ENCODE data around the gene NHS.
A peak's percentile ranks its signal among the peaks of the same experiment; 100 is the strongest.

Gene NHS

DNA sequence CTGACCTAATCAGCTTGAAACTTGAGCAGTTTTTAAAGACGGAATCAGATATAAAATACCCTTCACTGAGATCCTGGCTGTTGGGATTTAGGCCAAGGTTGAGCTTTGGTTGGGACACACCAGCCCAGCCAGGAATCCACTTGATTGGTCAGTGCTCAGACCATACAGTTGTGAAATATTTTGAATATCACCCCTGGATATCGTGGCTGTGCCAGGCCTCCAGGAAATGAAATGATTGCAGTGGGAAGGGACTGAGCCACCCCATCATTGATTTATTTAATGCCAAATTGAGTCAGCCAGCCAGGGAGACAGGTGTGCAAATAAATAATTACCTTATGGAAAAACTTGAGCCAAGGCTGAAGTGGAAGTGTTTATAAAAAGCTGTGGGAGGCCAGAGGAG is 233.9 kb downstream of the NHS start:
- H3K4me3 ChIP-seq (ENCODE audit: control insufficient read depth, low read depth, low read length), result no peak overlapping the region
- TF ChIP-seq, protein P1, sequence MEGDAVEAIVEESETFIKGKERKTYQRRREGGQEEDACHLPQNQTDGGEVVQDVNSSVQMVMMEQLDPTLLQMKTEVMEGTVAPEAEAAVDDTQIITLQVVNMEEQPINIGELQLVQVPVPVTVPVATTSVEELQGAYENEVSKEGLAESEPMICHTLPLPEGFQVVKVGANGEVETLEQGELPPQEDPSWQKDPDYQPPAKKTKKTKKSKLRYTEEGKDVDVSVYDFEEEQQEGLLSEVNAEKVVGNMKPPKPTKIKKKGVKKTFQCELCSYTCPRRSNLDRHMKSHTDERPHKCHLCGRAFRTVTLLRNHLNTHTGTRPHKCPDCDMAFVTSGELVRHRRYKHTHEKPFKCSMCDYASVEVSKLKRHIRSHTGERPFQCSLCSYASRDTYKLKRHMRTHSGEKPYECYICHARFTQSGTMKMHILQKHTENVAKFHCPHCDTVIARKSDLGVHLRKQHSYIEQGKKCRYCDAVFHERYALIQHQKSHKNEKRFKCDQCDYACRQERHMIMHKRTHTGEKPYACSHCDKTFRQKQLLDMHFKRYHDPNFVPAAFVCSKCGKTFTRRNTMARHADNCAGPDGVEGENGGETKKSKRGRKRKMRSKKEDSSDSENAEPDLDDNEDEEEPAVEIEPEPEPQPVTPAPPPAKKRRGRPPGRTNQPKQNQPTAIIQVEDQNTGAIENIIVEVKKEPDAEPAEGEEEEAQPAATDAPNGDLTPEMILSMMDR (conservative IDR thresholded peaks at IDR 0.05; ENCODE audit: control insufficient read depth, insufficient read depth, low read depth, low read length), result no peak
- DNase-seq (ENCODE audit: low read depth), result peak; percentile 2

DNA sequence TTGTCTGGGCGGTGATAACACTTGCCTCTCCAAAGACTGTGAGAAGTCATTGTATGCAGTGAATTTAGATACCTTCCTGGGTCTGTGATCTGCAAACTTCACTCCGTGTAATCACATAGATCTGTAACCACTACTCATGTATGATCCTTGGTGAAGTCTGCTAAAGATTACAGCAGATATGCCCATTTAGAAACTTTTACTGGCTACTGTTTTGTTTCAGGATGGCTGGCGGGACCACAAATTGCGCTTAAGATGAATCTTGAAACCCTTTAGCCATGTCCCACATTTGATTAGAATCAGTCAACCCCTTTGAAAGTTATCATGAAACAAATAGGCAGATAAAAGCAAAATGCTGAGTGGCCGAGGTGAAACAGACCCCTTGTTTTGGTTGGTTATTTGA is 235.8 kb downstream of the NHS start:
- no peak for DNase-seq (ENCODE audit: low read depth)
- TF ChIP-seq, protein P1 (conservative IDR thresholded peaks at IDR 0.05; ENCODE audit: control insufficient read depth, insufficient read depth, low read depth, low read length), result no peak
- H3K4me3 ChIP-seq (ENCODE audit: control insufficient read depth, low read depth, low read length), result no peak overlapping the region

DNA sequence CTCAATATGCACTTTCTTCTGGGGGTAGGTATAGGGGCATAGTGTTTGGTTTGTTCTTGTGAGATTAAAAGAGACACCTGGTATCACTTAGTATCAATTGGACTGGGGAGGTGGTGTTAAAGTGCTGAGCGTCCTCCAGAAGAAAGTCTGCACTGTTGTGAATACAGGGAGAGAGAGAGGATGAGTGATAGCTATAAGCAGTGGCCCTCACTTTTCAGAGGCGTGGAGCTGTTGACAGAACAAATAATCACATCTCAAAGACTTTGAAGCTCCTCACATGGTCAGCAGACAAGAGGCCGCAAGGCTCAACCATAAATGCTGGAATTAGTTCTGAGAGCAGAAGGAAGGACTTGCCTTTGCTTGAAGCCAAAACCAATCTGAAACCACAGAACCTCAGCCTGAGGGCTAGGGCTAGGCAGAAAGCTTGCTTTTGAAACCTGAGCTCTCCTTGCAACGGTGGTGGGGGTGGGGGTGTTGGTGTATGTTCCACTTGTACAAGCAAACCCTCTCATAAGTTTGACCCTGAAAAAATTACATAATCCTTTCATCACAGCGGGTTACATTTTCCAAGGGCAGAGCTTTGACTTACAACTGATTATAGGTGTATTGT is 239.1 kb downstream of the NHS start:
- TF ChIP-seq, protein P1 (conservative IDR thresholded peaks at IDR 0.05; ENCODE audit: control insufficient read depth, insufficient read depth, low read depth, low read length), result no peak
- no peak overlapping the region for H3K4me3 ChIP-seq (ENCODE audit: control insufficient read depth, low read depth, low read length)
- peak; percentile 4 for DNase-seq (ENCODE audit: low read depth)

DNA sequence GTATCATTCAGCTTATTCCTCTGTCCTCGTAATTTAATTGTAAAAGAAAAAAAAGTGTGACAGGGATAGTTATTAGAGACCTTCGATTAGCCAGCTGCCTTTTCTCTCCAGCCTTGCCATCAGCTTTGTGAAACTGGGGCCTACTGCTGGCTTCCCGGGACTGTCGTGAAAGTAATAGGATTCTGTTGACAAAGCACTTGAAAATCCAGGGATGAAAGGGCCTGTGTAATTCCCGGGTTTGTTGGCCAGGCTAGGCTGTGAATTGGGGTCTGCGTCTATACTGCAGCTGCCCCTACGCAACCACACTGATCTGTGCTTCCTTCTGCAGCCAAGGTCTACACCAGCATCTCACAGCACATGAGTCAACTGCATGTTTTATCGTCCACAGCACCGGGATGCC is 241.9 kb downstream of the NHS start:
- H3K4me3 ChIP-seq (ENCODE audit: control insufficient read depth, low read depth, low read length), result no peak overlapping the region
- no peak for DNase-seq (ENCODE audit: low read depth)
- TF ChIP-seq, protein P1 (conservative IDR thresholded peaks at IDR 0.05; ENCODE audit: control insufficient read depth, insufficient read depth, low read depth, low read length), result no peak

DNA sequence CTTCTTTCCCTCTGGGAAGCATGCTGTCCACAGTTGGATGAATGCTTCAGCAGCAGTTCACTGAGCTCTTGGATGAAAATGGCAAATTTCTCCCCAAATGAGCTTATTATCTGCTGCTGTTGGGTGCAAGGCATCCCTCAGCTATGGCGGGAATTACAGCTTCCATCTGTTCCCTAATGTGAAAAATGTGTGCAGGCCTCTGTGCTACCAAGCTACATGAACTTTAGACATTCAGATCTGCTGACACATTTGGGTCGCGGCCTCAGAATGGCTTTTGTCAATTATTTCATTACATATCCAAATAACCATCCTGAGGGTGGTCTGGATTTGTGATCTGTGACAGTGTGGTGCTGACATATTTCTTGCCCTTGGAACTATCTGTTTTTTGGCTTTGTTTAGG is 242.8 kb downstream of the NHS start:
- no peak overlapping the region for H3K4me3 ChIP-seq (ENCODE audit: control insufficient read depth, low read depth, low read length)
- DNase-seq (ENCODE audit: low read depth), result no peak
- TF ChIP-seq, protein P1 (conservative IDR thresholded peaks at IDR 0.05; ENCODE audit: control insufficient read depth, insufficient read depth, low read depth, low read length), result no peak

DNA sequence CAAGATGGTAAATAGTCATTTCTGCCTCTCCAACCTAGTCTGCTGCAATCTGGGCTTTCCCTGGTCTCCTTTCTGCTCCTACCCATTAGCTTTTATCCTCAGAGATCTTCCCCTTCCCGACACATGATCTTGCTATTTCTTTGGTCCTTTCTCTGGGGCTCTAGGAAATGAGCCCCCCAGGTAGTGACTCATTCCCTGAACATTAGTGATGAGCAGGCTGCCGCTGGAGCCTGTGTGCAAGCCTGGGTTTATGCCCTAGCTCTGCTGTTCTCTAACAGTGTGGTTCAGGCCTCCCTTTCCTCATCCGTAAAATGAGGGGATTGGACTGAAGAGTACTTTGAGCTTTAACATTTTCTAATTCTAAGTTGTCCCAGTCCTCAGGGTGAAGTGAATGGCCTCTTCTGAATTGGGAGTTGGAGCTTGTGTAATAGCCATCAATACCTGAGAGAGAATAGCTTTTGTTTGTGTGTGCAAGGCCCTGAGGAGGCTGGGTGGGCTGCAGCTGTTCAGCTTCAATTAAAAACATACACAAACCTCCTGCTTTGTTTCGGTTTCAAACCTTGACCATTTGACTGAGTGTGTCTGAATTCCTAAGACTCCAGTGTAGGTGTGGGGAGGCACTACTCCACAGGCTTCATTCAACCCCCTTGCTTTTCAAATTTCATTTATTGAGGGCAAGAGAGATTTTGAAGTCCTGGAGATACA is 246.7 kb downstream of the NHS start:
- DNase-seq (ENCODE audit: low read depth), result no peak
- TF ChIP-seq, protein P1 (conservative IDR thresholded peaks at IDR 0.05; ENCODE audit: control insufficient read depth, insufficient read depth, low read depth, low read length), result no peak
- H3K4me3 ChIP-seq (ENCODE audit: control insufficient read depth, low read depth, low read length), result no peak overlapping the region

All from fibroblast of mammary gland (primary cell).